Measurements from ENCODE around the gene EXOC3L1.

The EXOC3L1 gene

GRCh38 chr16:67215706-67216105 is 25.8 kb upstream of the EXOC3L1 start:
- DNase-seq (ENCODE audit: low read depth in 2 of 2) = no peak

- DNase-seq (ENCODE audit: low read depth in 2 of 2) = no peak
Observed at GRCh38 chr16:67213197-67214019, 23.5 kb upstream of the EXOC3L1 start.

GRCh38 chr16:67212766-67213165 is 22.8 kb upstream of the EXOC3L1 start:
- no peak for DNase-seq (ENCODE audit: low read depth in 2 of 2)

- DNase-seq (ENCODE audit: low read depth in 2 of 2) = no peak
Observed at GRCh38 chr16:67211674-67212073, 21.7 kb upstream of the EXOC3L1 start.

- no peak for DNase-seq (ENCODE audit: low read depth in 2 of 2)
Observed at GRCh38 chr16:67210069-67210937, 20.4 kb upstream of the EXOC3L1 start.

GRCh38 chr16:67209565-67209964 is 19.6 kb upstream of the EXOC3L1 start:
- no peak for DNase-seq (ENCODE audit: low read depth in 2 of 2)

GRCh38 chr16:67208154-67208896 is 18.4 kb upstream of the EXOC3L1 start:
- DNase-seq (ENCODE audit: low read depth in 2 of 2) = no peak

- no peak for DNase-seq (ENCODE audit: low read depth in 2 of 2)
Observed at GRCh38 chr16:67207249-67208091, 17.5 kb upstream of the EXOC3L1 start.

GRCh38 chr16:67206838-67207248 is 16.9 kb upstream of the EXOC3L1 start:
- DNase-seq (ENCODE audit: low read depth in 2 of 2) = no peak

- no peak for DNase-seq (ENCODE audit: low read depth in 2 of 2)
Observed at GRCh38 chr16:67206129-67206837, 16.3 kb upstream of the EXOC3L1 start.

GRCh38 chr16:67204076-67204475 is 14.1 kb upstream of the EXOC3L1 start:
- no peak for DNase-seq (ENCODE audit: low read depth in 2 of 2)

- no peak for DNase-seq (ENCODE audit: low read depth in 2 of 2)
Observed at GRCh38 chr16:67202956-67203493, 13.1 kb upstream of the EXOC3L1 start.

- DNase-seq (ENCODE audit: low read depth in 2 of 2) = no peak
Observed at GRCh38 chr16:67202426-67202825, 12.5 kb upstream of the EXOC3L1 start.

- DNase-seq (ENCODE audit: low read depth in 2 of 2) = no peak
Observed at GRCh38 chr16:67201411-67202345, 11.7 kb upstream of the EXOC3L1 start.

GRCh38 chr16:67200491-67200890 is 10.6 kb upstream of the EXOC3L1 start:
- DNase-seq (ENCODE audit: low read depth in 2 of 2) = no peak

- DNase-seq (ENCODE audit: low read depth in 2 of 2) = no peak
Observed at GRCh38 chr16:67199808-67200198, 9.9 kb upstream of the EXOC3L1 start.

- DNase-seq (ENCODE audit: low read depth in 2 of 2) = no peak
Observed at GRCh38 chr16:67199011-67199807, 9.3 kb upstream of the EXOC3L1 start, which contains the start of gene ELMO3. TSS of gene ELMO3 (plus strand) at chr16:67199131. CDS start at chr16:67199327, 196 bp downstream.

GRCh38 chr16:67198238-67198734 is 8.3 kb upstream of the EXOC3L1 start:
- no peak for DNase-seq (ENCODE audit: low read depth in 2 of 2)

All from stimulated activated CD4-positive, alpha-beta T cell treated with anti-CD3 and anti-CD28 coated beads, Interleukin-1b, Interleukin-23, amount 100 ng/mL, for 1 hour (primary cell).